WERI-Rb-1 (cell line): ENCODE measurements around the gene TTLL10.

ENCODE experiments used
- DNase-seq: peaks from one replicate; pipeline ENCODE4 v3.0.0-alpha.2; 2020
- H3K27ac ChIP-seq: fragments of 250-450 bp; sonication (Bioruptor Pico); 2 replicates; pipeline ENCODE4 v1.5.1; 2020; ENCODE audit warnings: mild to moderate bottlenecking, moderate library complexity
- H3K27me3 ChIP-seq: fragments of 250-450 bp; sonication (Bioruptor Pico); 2 replicates; pipeline ENCODE4 v1.5.1; 2021; ENCODE audit warnings: mild to moderate bottlenecking, low read depth, moderate library complexity; ENCODE audit not compliant: insufficient read depth, severe bottlenecking
- H3K36me3 ChIP-seq: fragments of 250-450 bp; sonication (Bioruptor Pico); 2 replicates; pipeline ENCODE4 v1.5.1; 2020; ENCODE audit warnings: mild to moderate bottlenecking, moderate library complexity
- H3K4me3 ChIP-seq: 2 replicates; pipeline ENCODE4 v1.5.1; 2011; ENCODE audit warnings: low read depth, mild to moderate bottlenecking, control low read depth, low read length
- H3K9me3 ChIP-seq: fragments of 250-450 bp; sonication (Bioruptor Pico); 2 replicates; pipeline ENCODE4 v1.5.1; 2021; ENCODE audit warnings: mild to moderate bottlenecking, moderate library complexity; ENCODE audit not compliant: severe bottlenecking
- CTCF ChIP-seq: IDR thresholded peaks from 2 replicates; pipeline ENCODE4 v1.5.1; 2011; ENCODE audit warnings: low read depth, mild to moderate bottlenecking, control low read depth, inconsistent platforms, low read length

TTLL10 gene

DNA sequence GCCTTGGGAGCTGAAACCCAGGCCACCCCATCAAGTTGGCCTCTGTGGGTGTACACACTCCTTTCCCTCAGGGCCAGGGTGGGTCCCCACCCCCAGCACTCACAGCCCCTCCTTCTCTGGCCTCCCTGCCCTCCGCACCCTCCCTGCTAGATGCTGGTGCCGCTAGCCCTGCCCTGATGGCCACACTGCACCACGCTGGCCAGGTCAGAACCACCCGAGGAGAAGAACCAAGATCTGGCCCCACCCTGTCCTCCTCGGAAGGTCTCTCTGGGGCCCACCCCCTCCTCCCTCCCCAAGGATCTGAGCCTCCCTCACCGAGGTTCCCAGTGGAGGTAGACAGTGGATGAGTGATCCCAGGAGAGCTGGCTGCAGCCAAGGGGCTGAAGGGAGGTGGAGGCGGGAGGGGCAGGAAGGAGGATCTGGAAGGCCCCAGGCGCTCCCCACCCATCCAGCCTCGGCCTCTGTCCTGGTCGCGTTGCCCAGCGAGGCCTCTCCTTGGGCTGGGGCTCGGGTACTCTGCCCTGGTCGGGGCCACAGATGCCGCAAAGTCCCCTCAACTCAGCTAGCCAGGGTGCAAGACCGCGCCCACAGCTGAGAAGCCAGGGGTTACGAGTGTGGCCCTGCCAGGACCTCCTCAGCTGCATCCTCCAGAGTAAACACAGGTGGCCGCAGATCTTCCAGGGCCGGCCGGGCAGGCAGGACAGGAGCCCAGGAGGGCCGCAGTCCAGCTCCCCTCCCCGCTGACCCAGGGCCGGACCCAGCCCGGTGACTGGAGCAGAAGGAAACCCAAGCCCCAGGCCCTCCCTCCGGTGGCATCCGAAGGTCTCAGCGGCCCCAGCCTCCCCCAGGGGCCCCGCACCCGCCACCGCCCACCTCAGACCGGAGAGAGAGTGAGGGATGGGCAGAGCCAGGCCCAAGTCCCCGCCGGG, 63.5 kb downstream of the TTLL10 start:
- no peak for DNase-seq
- no peak overlapping the region for H3K4me3 ChIP-seq
- no peaks in the 10 kb centered on the region for H3K27me3 ChIP-seq
- H3K9me3 ChIP-seq = no peaks in the 10 kb centered on the region
- no peak for TF ChIP-seq CTCF
- peaks cover 14% of the 10 kb centered on the region for H3K36me3 ChIP-seq
- no peak overlapping the region; the same call in 1 of the 2 replicates for H3K27ac ChIP-seq

DNA sequence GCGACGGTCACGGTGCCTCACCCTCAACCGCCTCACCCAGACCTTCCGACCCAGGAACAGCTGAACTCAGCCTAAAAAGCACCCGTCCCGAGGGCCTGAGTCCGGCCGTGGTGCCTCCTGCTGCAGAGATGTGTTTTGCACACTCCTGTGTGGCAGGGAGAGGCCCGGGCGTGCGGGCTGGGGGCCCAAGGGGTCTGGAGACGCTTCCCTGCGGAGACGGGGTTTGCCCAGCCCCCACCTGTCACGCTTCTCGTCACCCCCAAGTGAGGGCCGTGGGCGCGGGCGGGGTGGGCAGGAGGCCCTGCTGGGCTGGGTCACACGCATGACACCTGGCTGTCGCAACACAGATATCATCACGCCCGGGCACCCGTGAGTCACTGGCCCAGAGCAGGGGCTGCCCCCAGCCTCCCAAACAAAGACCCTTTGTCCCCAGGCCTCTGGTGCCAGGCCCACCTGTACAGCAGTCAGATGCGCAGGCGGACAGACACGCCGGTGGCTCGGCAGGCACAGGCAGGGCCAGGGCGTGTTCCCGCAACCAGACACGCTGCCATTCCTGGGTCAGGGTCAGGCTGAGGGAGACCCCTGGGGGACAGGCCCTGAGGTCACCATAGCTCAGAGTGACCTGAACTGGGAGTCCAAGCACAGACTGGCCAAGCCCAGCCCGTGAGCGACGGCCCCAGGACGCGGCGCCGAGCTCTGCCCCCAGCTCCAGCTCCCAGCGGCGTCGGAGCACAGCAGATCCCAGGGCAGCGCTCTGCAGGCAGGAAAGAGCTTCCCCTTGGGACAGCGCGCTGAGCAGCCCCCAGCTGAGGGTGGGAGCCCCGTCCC, 64.4 kb downstream of the TTLL10 start:
- no peak for DNase-seq
- Histone ChIP-seq H3K27ac (no peak overlapping the region; the same call in 1 of the 2 replicates), H3K36me3 (peaks cover 14% of the 10 kb centered on the region), H3K9me3 (no peaks in the 10 kb centered on the region), H3K4me3 (no peak overlapping the region), H3K27me3 (no peaks in the 10 kb centered on the region)
- TF ChIP-seq CTCF = no peak

GRCh38 chr1:1238702-1239178, 65.1 kb downstream of the TTLL10 start:
- Histone ChIP-seq H3K36me3 (peaks cover 9% of the 10 kb centered on the region), H3K27me3 (no peaks in the 10 kb centered on the region), H3K9me3 (no peaks in the 10 kb centered on the region), H3K4me3 (no peak overlapping the region), H3K27ac (no peak overlapping the region)
- TF ChIP-seq CTCF = no peak
- DNase-seq = no peak

GRCh38 chr1:1239227-1239613, 65.5 kb downstream of the TTLL10 start:
- no peak overlapping the region for H3K27ac ChIP-seq
- DNase-seq = no peak
- no peak for TF ChIP-seq CTCF
- no peaks in the 10 kb centered on the region for H3K9me3 ChIP-seq
- H3K27me3 ChIP-seq = no peaks in the 10 kb centered on the region
- peaks cover 6% of the 10 kb centered on the region; the same call in 1 of the 2 replicates for H3K36me3 ChIP-seq
- H3K4me3 ChIP-seq = no peak overlapping the region

DNA sequence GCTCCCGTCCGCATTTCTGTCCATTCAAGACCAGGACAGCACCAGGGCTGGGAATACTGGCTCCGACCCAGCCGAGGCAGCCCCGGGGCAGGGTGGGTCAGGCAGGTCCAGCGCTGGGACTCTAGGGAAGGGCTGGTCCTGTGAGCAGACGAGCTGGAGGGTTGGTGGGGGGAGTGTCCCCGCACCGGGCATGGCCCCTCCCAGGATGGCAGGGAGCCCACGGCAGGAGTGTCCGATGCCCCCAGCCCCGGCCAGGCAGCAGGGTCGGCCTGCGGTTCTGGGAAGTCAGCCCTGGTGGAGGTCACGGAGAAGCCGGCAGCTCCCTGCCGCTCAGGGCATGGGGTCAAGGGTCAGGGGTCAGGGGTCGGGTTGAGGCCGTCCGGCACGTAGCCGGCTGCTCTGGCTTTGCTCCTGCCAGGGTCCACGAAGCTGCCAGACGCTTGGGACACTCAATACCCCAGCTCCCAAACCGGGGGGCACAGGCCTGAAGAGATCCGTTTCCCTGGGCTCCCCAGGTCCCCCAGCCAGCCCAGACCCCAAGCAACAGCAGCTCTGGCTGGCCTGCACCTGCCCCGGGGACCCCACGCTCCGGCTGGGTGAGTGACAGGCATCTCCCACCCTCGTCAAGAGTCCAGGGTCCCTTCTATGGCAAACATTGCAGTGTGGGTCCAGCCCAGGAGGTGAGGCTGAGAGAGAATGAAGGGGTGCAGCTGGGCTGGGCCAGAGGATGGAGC, 66.1 kb downstream of the TTLL10 start:
- no peaks in the 10 kb centered on the region for H3K9me3 ChIP-seq
- no peak for TF ChIP-seq CTCF
- H3K27ac ChIP-seq = no peak overlapping the region

More for the DNA sequence above, 66.1 kb downstream of the TTLL10 start:
- Histone ChIP-seq H3K36me3 (peaks cover under 1% of the 10 kb centered on the region; the same call in 1 of the 2 replicates), H3K27me3 (no peaks in the 10 kb centered on the region), H3K4me3 (no peak overlapping the region)
- no peak for DNase-seq
